Adrenal gland (tissue), 5 donors: ENCODE data around the gene RABL2A.

Experiments used
- CTCF ChIP-seq, 6 experiments: fragments of 450-650 bp in 4 of 6; fragments of 200-600 bp in 2 of 6; sonication (generic) in 1 of 6; IDR thresholded peaks; 1 replicate in 5 of 6; 2 replicates in 1 of 6; pipeline versions ENCODE4 v1.5.1 to v1.8.0; 2016 to 2021; ENCODE audit warnings: antibody characterized with exemption in 6 of 6, mild to moderate bottlenecking in 2 of 6, moderate library complexity in 1 of 6
- POLR2A ChIP-seq, 2 donors: fragments of 450-650 bp; IDR thresholded peaks; one replicate each; pipeline ENCODE4 v1.6.1; 2017; ENCODE audit warnings: antibody characterized with exemption in 2 of 2, mild to moderate bottlenecking in 2 of 2, moderate library complexity in 1 of 2
- donor health status: DM: no; HTN: no; CAD: no.

- TF ChIP-seq CTCF (IDR thresholded peaks at IDR 0.05) = no peak
- TF ChIP-seq POLR2A (IDR thresholded peaks at IDR 0.05) = no peak
Observed at GRCh38 chr2:113675875-113676274, 48.8 kb downstream of the RABL2A start.
